WTC11 (cell line): ENCODE measurements around the gene UGP2.

Source experiments
- SP1 ChIP-seq: sonication (generic); formaldehyde crosslinking; conservative IDR thresholded peaks from 2 replicates; pipeline ENCODE4 v1.8.1; 2022; ENCODE audit warnings: missing genetic modification reagents
- TF ChIP-seq, protein P1 (sequence below): sonication (generic); formaldehyde crosslinking; IDR thresholded peaks from 2 replicates; pipeline ENCODE4 v1.8.1; 2022; ENCODE audit warnings: low read depth, missing genetic modification reagents, borderline replicate concordance
- TF ChIP-seq, protein P2 (sequence below): sonication (generic); formaldehyde crosslinking; IDR thresholded peaks from 2 replicates; pipeline ENCODE4 v1.8.1; 2023; ENCODE audit warnings: mild to moderate bottlenecking, missing genetic modification reagents, moderate library complexity
- TF ChIP-seq, protein P3 (sequence below): fragments of 200-600 bp; IDR thresholded peaks from 2 replicates; pipeline ENCODE4 v1.8.0; 2022; ENCODE audit warnings: antibody characterized with exemption

DNA sequence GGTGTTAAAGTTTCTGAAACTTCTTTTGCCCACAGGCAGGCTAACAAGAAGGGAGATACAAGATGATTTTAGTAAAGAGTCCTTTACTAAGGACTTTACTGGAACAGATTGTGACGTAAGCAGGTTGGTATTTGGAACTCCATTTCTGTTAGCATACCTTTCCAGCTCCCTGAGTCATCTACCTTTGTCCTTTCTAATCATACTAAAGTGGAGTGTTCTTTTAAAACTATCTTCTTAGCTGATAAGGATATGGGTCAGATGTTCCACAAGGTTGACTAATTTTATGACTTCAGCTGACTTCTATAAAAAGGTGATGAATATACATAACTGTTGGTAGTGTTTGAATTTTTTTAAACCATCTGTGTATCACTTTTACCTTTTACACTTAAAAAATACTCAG is 21.1 kb downstream of the UGP2 start:
- TF ChIP-seq SP1 = no peak
- TF ChIP-seq, protein P1, sequence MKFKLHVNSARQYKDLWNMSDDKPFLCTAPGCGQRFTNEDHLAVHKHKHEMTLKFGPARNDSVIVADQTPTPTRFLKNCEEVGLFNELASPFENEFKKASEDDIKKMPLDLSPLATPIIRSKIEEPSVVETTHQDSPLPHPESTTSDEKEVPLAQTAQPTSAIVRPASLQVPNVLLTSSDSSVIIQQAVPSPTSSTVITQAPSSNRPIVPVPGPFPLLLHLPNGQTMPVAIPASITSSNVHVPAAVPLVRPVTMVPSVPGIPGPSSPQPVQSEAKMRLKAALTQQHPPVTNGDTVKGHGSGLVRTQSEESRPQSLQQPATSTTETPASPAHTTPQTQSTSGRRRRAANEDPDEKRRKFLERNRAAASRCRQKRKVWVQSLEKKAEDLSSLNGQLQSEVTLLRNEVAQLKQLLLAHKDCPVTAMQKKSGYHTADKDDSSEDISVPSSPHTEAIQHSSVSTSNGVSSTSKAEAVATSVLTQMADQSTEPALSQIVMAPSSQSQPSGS (CRISPR knock-in tag) = no peak
- TF ChIP-seq, protein P2, sequence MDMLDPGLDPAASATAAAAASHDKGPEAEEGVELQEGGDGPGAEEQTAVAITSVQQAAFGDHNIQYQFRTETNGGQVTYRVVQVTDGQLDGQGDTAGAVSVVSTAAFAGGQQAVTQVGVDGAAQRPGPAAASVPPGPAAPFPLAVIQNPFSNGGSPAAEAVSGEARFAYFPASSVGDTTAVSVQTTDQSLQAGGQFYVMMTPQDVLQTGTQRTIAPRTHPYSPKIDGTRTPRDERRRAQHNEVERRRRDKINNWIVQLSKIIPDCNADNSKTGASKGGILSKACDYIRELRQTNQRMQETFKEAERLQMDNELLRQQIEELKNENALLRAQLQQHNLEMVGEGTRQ (CRISPR knock-in tag) = no peak
- TF ChIP-seq, protein P3, sequence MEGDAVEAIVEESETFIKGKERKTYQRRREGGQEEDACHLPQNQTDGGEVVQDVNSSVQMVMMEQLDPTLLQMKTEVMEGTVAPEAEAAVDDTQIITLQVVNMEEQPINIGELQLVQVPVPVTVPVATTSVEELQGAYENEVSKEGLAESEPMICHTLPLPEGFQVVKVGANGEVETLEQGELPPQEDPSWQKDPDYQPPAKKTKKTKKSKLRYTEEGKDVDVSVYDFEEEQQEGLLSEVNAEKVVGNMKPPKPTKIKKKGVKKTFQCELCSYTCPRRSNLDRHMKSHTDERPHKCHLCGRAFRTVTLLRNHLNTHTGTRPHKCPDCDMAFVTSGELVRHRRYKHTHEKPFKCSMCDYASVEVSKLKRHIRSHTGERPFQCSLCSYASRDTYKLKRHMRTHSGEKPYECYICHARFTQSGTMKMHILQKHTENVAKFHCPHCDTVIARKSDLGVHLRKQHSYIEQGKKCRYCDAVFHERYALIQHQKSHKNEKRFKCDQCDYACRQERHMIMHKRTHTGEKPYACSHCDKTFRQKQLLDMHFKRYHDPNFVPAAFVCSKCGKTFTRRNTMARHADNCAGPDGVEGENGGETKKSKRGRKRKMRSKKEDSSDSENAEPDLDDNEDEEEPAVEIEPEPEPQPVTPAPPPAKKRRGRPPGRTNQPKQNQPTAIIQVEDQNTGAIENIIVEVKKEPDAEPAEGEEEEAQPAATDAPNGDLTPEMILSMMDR = no peak
